AG09319 (cell line): Measurements from ENCODE around the gene ETFA.

ENCODE experiments used
- DNase-seq: peaks from one replicate; pipeline ENCODE4 v3.0.0-alpha.2; 2010; ENCODE audit warnings: low read depth; ENCODE audit errors: extremely low read depth
- TF ChIP-seq, protein P1 (sequence below): IDR thresholded peaks from 2 replicates; pipeline ENCODE4 v1.5.1; 2011; ENCODE audit warnings: low read depth, mild to moderate bottlenecking, inconsistent platforms, low read length, moderate library complexity

The ETFA gene

DNA sequence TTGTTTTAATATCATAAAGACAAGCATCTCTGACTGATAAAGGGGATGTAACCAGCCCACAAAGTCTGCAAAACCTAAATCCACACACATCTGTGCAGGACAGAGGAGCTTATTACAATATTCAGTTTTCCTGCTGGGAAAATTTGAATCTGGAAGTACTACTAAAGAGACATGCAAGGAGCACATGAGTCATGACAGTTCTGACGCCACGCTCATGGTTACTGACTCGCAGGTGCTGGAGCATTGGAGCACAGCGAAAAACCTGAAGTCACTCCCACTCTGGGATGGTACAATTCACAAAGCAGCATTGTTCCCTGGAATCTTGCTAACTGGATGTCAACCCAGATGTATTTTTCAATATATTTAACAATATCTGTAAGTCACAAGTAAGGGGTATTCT is 17.7 kb upstream of the ETFA start:
- TF ChIP-seq, protein P1, sequence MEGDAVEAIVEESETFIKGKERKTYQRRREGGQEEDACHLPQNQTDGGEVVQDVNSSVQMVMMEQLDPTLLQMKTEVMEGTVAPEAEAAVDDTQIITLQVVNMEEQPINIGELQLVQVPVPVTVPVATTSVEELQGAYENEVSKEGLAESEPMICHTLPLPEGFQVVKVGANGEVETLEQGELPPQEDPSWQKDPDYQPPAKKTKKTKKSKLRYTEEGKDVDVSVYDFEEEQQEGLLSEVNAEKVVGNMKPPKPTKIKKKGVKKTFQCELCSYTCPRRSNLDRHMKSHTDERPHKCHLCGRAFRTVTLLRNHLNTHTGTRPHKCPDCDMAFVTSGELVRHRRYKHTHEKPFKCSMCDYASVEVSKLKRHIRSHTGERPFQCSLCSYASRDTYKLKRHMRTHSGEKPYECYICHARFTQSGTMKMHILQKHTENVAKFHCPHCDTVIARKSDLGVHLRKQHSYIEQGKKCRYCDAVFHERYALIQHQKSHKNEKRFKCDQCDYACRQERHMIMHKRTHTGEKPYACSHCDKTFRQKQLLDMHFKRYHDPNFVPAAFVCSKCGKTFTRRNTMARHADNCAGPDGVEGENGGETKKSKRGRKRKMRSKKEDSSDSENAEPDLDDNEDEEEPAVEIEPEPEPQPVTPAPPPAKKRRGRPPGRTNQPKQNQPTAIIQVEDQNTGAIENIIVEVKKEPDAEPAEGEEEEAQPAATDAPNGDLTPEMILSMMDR: no peak
- DNase-seq: no peak

DNA sequence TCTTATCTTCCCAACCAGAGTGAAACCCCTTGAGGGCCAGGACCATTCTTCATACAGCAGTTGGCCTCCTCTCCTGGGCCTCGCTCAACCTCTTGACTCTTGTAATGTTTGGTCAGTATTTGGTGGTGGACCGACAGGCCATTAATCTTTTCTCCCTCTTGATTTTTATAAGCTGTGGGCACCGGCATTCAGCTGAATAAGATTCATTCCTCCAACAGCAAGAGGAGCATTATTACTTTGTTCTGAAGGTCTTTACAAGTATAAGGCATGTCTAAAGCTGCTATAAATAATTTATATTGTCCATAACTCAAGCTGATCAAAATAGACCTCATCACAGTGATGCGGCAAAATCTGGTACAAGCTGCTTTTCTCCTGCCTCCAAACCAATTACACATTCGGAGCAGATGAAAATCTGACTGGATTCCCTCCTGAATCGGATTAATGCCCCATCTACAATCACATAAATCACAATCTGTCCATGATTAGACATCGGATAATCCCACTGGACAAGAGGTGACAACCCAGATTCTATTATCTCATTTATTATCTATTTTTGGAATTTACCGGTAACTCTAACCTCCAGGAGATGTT is 16.9 kb upstream of the ETFA start:
- DNase-seq: no peak
- TF ChIP-seq, protein P1: no peak

DNA sequence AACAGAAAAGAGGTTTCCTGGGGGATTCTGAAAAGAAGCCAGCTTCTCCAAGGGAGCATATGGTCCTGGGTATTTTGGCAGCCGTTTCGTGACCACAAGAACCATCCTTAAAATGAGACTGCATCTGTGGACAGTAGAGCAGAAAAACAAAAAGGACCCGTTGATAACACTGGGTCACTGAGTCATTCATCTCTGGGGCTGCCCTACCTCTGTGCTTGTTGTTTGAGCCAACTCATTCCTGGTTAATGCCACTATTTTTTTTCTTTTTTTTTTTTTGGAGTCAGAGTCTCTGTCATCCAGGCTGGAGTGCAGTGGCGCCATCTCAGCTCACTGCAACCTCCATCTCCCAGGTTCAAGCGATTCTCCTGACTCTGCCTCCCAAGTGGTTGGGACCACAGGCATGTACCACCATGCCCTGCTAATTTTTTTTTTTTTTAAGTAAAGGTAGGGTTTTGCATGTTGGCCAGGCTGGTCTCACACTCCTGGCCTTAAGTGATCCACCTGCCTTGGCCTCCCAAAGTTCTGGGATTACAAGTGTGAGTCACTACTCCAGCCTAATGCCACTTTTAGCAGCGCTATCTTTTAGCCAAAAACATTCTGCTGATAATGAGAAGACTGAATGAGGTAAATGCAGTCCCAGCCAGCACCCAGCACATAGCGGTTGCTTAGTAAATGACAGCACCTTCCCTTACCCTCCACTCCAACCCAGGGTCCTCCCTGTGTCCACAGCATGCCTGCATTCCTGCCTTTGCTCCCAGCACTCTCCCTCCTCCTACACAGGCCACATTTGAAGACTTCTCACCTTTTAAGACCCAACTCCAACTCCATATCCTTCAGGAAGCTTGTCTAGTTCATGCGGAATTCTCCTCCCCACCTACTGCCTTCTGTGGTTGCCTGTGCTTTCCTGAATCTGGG is 16.2 kb upstream of the ETFA start:
- DNase-seq: no peak
- TF ChIP-seq, protein P1: no peak

GRCh38 chr15:76325704-76326103 is 14.4 kb upstream of the ETFA start:
- TF ChIP-seq, protein P1: no peak
- no peak for DNase-seq

DNA sequence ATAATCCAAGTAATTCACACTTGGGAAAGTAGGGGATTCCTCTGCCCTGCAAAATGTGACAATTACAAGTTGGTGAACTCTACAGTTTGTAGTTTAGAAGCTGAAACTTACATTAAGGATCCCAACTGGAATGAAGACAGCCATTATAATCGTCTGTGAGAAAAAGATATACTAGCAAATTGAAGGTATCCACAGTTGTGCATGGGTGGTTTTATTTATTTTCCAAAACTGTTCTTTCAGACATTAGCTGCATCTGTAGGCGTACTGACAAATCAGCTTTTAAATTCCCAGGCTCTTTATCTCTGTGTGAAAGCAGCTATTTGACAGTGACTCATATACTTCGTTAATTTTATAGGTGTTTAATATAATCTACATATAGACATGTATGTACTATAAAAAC is 12.8 kb upstream of the ETFA start:
- DNase-seq: no peak
- TF ChIP-seq, protein P1: no peak

- TF ChIP-seq, protein P1: no peak
- no peak for DNase-seq
Measured at GRCh38 chr15:76321602-76322001, 10.3 kb upstream of the ETFA start.

GRCh38 chr15:76321171-76321570 is 9.9 kb upstream of the ETFA start:
- TF ChIP-seq, protein P1: no peak
- DNase-seq: no peak
